Endothelial cell (in vitro differentiated cells): ENCODE data around the gene FUCA1. TPM values are rescaled to one million over a fixed set of nuclear protein-coding genes. Genes with fewer than 3 reads are reported as not detected.

Experiments used
- DNase-seq: peaks from one replicate; pipeline ENCODE4 v3.0.0; 2021; ENCODE audit warnings: low spot score
- H3K27ac Mint-ChIP-seq: one replicate; pipeline ENCODE4 v1.8.0; 2021; ENCODE audit warnings: mixed read lengths, inconsistent platforms; ENCODE audit not compliant: unreplicated experiment
- H3K27me3 Mint-ChIP-seq: one replicate; pipeline ENCODE4 v1.8.0; 2021; ENCODE audit warnings: mild to moderate bottlenecking, moderate library complexity, mixed read lengths, inconsistent platforms; ENCODE audit not compliant: unreplicated experiment
- H3K36me3 Mint-ChIP-seq: one replicate; pipeline ENCODE4 v1.8.0; 2021; ENCODE audit warnings: mild to moderate bottlenecking, low read depth, mixed read lengths, inconsistent platforms; ENCODE audit not compliant: unreplicated experiment
- H3K4me1 Mint-ChIP-seq: one replicate; pipeline ENCODE4 v1.8.0; 2021; ENCODE audit warnings: mild to moderate bottlenecking, mixed read lengths, inconsistent platforms; ENCODE audit not compliant: unreplicated experiment
- H3K4me3 Mint-ChIP-seq: one replicate; pipeline ENCODE4 v1.8.0; 2021; ENCODE audit warnings: mild to moderate bottlenecking, mixed read lengths, inconsistent platforms; ENCODE audit not compliant: unreplicated experiment
- H3K9me3 Mint-ChIP-seq: one replicate; pipeline ENCODE4 v1.8.0; 2021; ENCODE audit warnings: mixed read lengths, inconsistent platforms; ENCODE audit not compliant: unreplicated experiment
- total RNA-seq: library from RNA; stranded (reverse); fragmentation: NEBNext Ultra II Directional; extraction: Animal tissue kit (Norgen Biotek cat#: 25700); gene quantifications from one replicate; pipeline ENCODE4 v1.2.1, GENCODE V29; 2021; ENCODE audit not compliant: unreplicated experiment
- TF ChIP-seq, protein P1 (sequence below): fragments of 200-600 bp; sonication (generic); IDR thresholded peaks from one replicate; pipeline ENCODE4 v1.5.0; 2021; ENCODE audit warnings: antibody characterized with exemption; ENCODE audit not compliant: unreplicated experiment

Gene FUCA1
- total RNA-seq, 1 donor from 2014 or later: 6.1 TPM

DNA sequence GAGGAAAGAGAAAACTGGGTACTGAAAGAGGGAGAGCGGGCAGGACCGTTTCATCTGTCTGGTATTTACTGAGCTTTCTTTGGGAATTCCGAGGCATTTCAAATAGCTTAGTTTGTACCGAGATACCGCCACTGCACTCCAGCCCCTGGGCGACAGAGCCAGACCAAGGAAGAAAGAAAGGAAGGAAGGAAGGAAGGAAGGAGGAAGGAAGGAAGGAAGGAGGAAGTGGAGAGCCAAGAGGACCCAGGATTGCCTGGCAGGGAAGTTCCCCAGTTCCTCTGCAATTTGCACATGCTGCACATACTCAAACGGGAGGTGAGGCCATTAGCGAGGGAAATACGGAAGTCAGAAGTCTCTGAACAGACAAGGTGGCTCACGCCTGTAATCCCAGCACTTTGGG lies 961 bp upstream of the FUCA1 start:
- no peaks in the 10 kb centered on the region for H3K9me3 Mint-ChIP-seq
- H3K27me3 Mint-ChIP-seq: peaks cover 7% of the 10 kb centered on the region

GRCh38 chr1:23868557-23869016 lies 497 bp upstream of the FUCA1 start:
- H3K9me3 Mint-ChIP-seq: no peaks in the 10 kb centered on the region
- no peak overlapping the region for H3K27ac Mint-ChIP-seq
- no peak for DNase-seq
- no peaks in the 10 kb centered on the region for H3K36me3 Mint-ChIP-seq
- H3K4me3 Mint-ChIP-seq: peak overlapping the region; percentile 84
- H3K4me1 Mint-ChIP-seq: peaks cover 5% of the 10 kb centered on the region
- H3K27me3 Mint-ChIP-seq: peaks cover 7% of the 10 kb centered on the region
- TF ChIP-seq, protein P1, sequence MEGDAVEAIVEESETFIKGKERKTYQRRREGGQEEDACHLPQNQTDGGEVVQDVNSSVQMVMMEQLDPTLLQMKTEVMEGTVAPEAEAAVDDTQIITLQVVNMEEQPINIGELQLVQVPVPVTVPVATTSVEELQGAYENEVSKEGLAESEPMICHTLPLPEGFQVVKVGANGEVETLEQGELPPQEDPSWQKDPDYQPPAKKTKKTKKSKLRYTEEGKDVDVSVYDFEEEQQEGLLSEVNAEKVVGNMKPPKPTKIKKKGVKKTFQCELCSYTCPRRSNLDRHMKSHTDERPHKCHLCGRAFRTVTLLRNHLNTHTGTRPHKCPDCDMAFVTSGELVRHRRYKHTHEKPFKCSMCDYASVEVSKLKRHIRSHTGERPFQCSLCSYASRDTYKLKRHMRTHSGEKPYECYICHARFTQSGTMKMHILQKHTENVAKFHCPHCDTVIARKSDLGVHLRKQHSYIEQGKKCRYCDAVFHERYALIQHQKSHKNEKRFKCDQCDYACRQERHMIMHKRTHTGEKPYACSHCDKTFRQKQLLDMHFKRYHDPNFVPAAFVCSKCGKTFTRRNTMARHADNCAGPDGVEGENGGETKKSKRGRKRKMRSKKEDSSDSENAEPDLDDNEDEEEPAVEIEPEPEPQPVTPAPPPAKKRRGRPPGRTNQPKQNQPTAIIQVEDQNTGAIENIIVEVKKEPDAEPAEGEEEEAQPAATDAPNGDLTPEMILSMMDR: peak; percentile 27

More for the DNA sequence above, 961 bp upstream of the FUCA1 start:
- Mint-ChIP-seq H3K27ac (no peak overlapping the region), H3K36me3 (no peaks in the 10 kb centered on the region), H3K4me1 (peaks cover 5% of the 10 kb centered on the region), H3K4me3 (peak overlapping the region; percentile 1)
- no peak for DNase-seq
- TF ChIP-seq, protein P1: no peak

- Mint-ChIP-seq H3K27ac (no peak overlapping the region), H3K9me3 (no peaks in the 10 kb centered on the region), H3K36me3 (no peaks in the 10 kb centered on the region), H3K4me1 (peaks cover 5% of the 10 kb centered on the region), H3K4me3 (peak overlapping the region; percentile 83), H3K27me3 (peaks cover 7% of the 10 kb centered on the region)
- TF ChIP-seq, protein P1: no peak
- no peak for DNase-seq
Observed at GRCh38 chr1:23867542-23867894, 572 bp downstream of the FUCA1 start.

DNA sequence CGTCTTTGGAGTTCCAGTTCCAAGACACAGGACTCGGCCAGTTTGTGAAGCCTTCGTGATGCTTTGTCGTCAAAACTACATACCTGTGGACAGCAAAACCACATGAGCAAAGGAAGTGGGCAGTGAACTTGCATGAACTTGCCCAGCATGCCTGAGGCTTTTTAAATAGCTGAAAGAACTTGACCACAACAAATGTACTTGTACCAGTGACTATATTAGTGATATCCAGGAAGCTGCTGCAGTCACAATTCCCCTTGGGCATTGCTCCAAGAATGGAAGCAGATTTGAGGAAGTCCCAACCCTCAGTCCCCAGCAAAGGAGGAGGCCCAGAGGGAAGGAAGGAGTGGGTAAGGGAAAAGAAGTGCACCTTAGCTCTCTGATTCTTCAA lies 2.6 kb downstream of the FUCA1 start:
- TF ChIP-seq, protein P1: no peak
- DNase-seq: no peak
- H3K27me3 Mint-ChIP-seq: peaks cover 7% of the 10 kb centered on the region
- no peaks in the 10 kb centered on the region for H3K36me3 Mint-ChIP-seq
- H3K9me3 Mint-ChIP-seq: no peaks in the 10 kb centered on the region
- peaks cover 5% of the 10 kb centered on the region for H3K4me1 Mint-ChIP-seq
- H3K27ac Mint-ChIP-seq: no peak overlapping the region
- no peak overlapping the region for H3K4me3 Mint-ChIP-seq

DNA sequence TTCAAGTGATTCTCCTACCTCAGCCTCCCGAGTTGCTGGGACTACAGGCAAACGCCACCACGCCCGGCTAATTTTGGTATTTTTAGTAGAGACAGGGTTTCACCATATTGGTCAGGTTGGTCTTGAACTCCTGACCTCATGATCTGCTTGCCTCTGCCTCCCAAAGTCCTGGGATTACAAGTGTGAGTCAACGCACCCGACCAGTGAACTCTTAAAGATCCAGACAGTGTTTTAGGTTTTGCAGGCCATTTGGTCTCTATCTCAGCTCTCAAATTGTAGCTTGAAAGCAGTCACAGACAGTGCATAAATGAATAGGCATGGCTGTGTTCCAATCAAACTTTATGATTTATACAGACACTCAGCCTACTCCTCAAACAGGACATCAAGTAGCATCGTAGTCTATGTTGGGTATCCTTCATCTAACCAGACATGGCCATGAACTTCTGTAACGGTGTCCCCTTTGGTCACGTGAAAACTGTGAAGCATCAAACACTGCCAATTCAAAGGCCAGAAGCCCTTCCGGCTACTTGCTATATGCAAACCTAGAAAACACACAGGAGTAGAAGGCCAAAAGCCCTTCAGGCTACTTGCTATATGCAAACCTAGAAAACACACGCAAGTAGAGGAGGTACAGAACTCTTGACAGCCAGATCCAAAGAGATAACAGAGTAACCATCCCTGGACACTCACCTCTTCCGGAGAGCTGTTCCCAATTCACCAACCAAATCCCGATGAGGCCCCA lies 3.1 kb downstream of the FUCA1 start:
- peaks cover 7% of the 10 kb centered on the region for H3K27me3 Mint-ChIP-seq
- H3K9me3 Mint-ChIP-seq: no peaks in the 10 kb centered on the region
- H3K27ac Mint-ChIP-seq: no peak overlapping the region
- H3K36me3 Mint-ChIP-seq: no peaks in the 10 kb centered on the region
- H3K4me1 Mint-ChIP-seq: peaks cover 5% of the 10 kb centered on the region
- TF ChIP-seq, protein P1: no peak
- DNase-seq: no peak
- H3K4me3 Mint-ChIP-seq: no peak overlapping the region
